Glutamatergic neuron (in vitro differentiated cells): Measurements from ENCODE around the gene FITM1. TPM values are rescaled to one million over a fixed set of nuclear protein-coding genes. Genes with fewer than 3 reads are reported as not detected.

Experiments
- DNase-seq: peaks from one replicate; pipeline ENCODE4 v3.0.0; 2022
- H3K27ac Mint-ChIP-seq: one replicate; pipeline ENCODE4 v1.8.0; 2020; ENCODE audit warnings: mild to moderate bottlenecking, mixed read lengths, inconsistent platforms; ENCODE audit not compliant: unreplicated experiment
- H3K27me3 Mint-ChIP-seq: one replicate; pipeline ENCODE4 v1.8.0; 2020; ENCODE audit warnings: mild to moderate bottlenecking, moderate library complexity, mixed read lengths, inconsistent platforms; ENCODE audit not compliant: unreplicated experiment
- H3K36me3 Mint-ChIP-seq: one replicate; pipeline ENCODE4 v1.8.0; 2020; ENCODE audit warnings: mild to moderate bottlenecking, mixed read lengths, inconsistent platforms; ENCODE audit not compliant: unreplicated experiment
- H3K4me1 Mint-ChIP-seq: one replicate; pipeline ENCODE4 v1.8.0; 2020; ENCODE audit warnings: mild to moderate bottlenecking, low read depth, mixed read lengths, inconsistent platforms; ENCODE audit not compliant: unreplicated experiment
- H3K4me3 Mint-ChIP-seq: one replicate; pipeline ENCODE4 v1.8.0; 2020; ENCODE audit warnings: mild to moderate bottlenecking, mixed read lengths, inconsistent platforms; ENCODE audit not compliant: unreplicated experiment
- H3K9me3 Mint-ChIP-seq: one replicate; pipeline ENCODE4 v1.8.0; 2020; ENCODE audit warnings: mild to moderate bottlenecking, moderate library complexity, mixed read lengths, inconsistent platforms; ENCODE audit not compliant: unreplicated experiment
- CTCF ChIP-seq: fragments of 200-600 bp; sonication (generic); IDR thresholded peaks from one replicate; pipeline ENCODE4 v1.5.0; 2021; ENCODE audit not compliant: partially characterized antibody, unreplicated experiment
- total RNA-seq: library from RNA; stranded (reverse); fragmentation: NEBNext Ultra II Directional; extraction: Animal tissue kit (Norgen Biotek cat#: 25700); gene quantifications from one replicate; pipeline ENCODE4 v1.2.1, GENCODE V29; 2021; ENCODE audit not compliant: unreplicated experiment

The FITM1 gene
- total RNA-seq, 1 donor from 2014 or later: 0.66 TPM

- peak within 1 kb of the TSS; percentile 98 for H3K27ac Mint-ChIP-seq
- H3K36me3 Mint-ChIP-seq: no peaks in the 10 kb centered on the region
Observed at GRCh38 chr14:24093901-24094840, 36.3 kb upstream of the FITM1 start, which contains the start of gene PCK2. Gene PCK2 (plus strand): TSS chr14:24094311. CDS start chr14:24094406, 95 bp downstream.

GRCh38 chr14:24094841-24095270 lies 35.6 kb upstream of the FITM1 start:
- DNase-seq: no peak
- peaks cover 12% of the 10 kb centered on the region for H3K9me3 Mint-ChIP-seq
- TF ChIP-seq CTCF: no peak
- H3K4me1 Mint-ChIP-seq: peaks cover 24% of the 10 kb centered on the region
- H3K36me3 Mint-ChIP-seq: no peaks in the 10 kb centered on the region
- peak overlapping the region; percentile 100 for H3K4me3 Mint-ChIP-seq
- H3K27ac Mint-ChIP-seq: peak overlapping the region; percentile 98
- H3K27me3 Mint-ChIP-seq: peaks cover 14% of the 10 kb centered on the region

More at GRCh38 chr14:24093901-24094840, 36.3 kb upstream of the FITM1 start, which contains the start of gene PCK2:
- TF ChIP-seq CTCF: no peak
- H3K4me1 Mint-ChIP-seq: peaks cover 29% of the 10 kb centered on the region
- DNase-seq: peak; percentile 89
- H3K4me3 Mint-ChIP-seq: peak within 1 kb of the TSS; percentile 100
- H3K9me3 Mint-ChIP-seq: peaks cover 12% of the 10 kb centered on the region
- peaks cover 14% of the 10 kb centered on the region for H3K27me3 Mint-ChIP-seq

GRCh38 chr14:24095271-24096068 lies 35.0 kb upstream of the FITM1 start:
- H3K4me3 Mint-ChIP-seq: peak overlapping the region; percentile 100
- H3K36me3 Mint-ChIP-seq: no peaks in the 10 kb centered on the region
- no peak for TF ChIP-seq CTCF
- peaks cover 14% of the 10 kb centered on the region for H3K27me3 Mint-ChIP-seq
- H3K9me3 Mint-ChIP-seq: peaks cover 12% of the 10 kb centered on the region
- peak; percentile 78 for DNase-seq
- H3K27ac Mint-ChIP-seq: peak overlapping the region; percentile 98
- H3K4me1 Mint-ChIP-seq: peaks cover 19% of the 10 kb centered on the region

- Mint-ChIP-seq H3K4me3 (peak overlapping the region; percentile 53), H3K4me1 (peaks cover 17% of the 10 kb centered on the region), H3K9me3 (peaks cover 12% of the 10 kb centered on the region), H3K27ac (peak overlapping the region; percentile 78), H3K36me3 (no peaks in the 10 kb centered on the region), H3K27me3 (peaks cover 14% of the 10 kb centered on the region)
- no peak for DNase-seq
- TF ChIP-seq CTCF: no peak
Observed at GRCh38 chr14:24096545-24097181, 33.8 kb upstream of the FITM1 start.
